HT1080 (cell line): ENCODE results near the gene FAM149A. TPM values are rescaled to one million over a fixed set of nuclear protein-coding genes. Genes with fewer than 3 reads are reported as not detected.

Source experiments
- DNase-seq: peaks from one replicate; pipeline ENCODE4 v3.0.0-alpha.2; 2015; ENCODE audit warnings: low read depth
- small RNA-seq: library from RNA; depleted of rRNA; stranded (forward); fragments of <200 nt; gene quantifications from one replicate; pipeline ENCODE3, GENCODE V24; 2014
- total RNA-seq: library from RNA; depleted of rRNA; stranded (reverse); fragments of >200 nt; shearing (Covaris generic); gene quantifications from 2 replicates; pipeline ENCODE4 v1.2.3, GENCODE V29; 2014; rRNA removed

FAM149A gene
- total RNA-seq, 1 experiment from 2014 or later = 1.5 TPM

DNA sequence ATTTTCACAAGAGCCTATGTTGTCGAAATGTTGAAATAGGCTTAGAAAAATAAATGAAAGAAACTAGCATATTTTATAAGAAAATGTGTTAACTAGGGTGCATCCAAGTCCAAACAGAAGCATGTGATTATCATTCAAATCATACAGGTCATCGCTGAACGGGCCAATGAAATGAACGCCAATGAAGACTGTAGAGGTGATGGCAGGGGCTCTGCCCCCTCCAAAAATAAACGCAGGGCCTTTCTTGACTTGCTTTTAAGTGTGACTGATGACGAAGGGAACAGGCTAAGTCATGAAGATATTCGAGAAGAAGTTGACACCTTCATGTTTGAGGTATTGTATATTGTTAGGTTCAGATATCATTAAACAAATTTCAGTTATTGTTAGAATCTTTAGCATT is 96.5 kb downstream of the FAM149A start:
- DNase-seq = no peak

DNA sequence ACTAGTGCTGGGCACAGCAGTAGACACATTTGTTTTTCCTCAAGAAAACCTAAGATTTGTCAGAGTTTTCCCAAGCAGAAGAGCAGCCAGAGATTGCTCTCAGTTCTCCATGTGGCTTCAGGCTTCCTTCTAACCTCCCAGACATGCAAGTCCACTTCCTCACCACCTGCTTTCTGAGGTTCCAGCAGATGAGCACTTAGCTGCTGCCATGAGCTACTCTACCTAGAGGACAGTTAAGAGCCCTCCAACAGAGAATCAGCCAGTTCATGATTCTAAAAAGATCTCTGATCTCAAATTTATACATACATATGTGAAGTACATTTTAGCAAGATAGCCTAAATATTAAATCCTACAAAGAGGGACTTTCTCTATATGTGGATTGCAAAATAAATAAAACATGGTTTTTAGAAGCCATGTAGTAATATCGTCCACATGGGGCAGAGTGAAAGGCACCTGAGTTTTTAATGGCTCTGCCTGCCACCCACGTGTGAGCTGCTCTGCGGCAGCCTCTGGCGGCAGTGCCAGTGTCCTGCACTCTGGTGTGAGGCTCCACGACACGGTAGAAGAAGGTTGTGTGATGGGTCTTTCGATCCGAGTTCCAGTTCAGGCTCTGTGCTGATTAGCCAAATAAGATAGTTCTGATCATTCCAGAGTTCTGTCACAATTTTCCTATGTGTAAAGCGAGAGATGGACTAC is 97.2 kb downstream of the FAM149A start:
- DNase-seq = peak; percentile 51

DNA sequence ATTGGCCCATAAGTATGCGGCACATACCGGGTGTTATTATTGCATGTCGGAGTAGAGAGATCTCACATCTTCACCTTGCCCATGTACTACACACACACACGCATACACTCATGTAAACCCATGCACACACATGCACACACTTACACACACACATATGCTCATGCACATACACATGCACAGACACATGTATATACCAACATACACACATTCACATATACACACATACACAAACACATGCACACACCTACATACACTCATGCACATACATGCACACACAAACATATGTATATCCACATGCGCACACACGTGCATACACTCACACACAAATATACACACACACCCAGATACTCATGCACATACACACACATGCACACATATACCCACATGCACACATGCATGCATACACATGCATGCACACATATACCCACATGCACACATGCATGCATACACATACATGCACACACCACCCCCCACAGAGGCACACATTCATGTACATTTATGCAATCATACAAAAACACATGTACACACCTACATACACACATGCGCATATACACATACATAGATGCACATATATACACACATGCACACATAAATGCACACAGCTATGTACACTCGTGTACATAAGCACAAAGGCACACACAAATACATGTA is 98.1 kb downstream of the FAM149A start:
- DNase-seq = no peak

DNA sequence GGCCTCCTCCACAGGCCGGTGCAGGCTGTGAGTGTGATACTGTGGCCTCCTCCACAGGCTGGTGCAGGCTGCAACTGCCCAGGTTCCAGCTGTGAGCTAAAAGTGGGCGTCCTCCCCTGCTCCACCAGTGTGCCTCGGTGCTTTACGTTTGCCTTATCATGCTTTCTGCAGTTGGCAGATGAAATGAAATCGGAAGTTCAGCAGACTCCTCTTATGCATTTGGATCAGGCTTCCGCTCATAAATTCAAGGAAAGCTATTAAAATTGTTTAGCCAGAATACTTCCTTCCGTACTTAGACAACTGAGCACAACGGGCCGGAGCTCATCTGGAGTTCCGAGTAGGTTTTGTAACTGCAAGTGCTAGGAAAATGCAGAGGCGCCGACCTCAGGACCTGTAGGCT is 98.9 kb downstream of the FAM149A start:
- DNase-seq = no peak

DNA sequence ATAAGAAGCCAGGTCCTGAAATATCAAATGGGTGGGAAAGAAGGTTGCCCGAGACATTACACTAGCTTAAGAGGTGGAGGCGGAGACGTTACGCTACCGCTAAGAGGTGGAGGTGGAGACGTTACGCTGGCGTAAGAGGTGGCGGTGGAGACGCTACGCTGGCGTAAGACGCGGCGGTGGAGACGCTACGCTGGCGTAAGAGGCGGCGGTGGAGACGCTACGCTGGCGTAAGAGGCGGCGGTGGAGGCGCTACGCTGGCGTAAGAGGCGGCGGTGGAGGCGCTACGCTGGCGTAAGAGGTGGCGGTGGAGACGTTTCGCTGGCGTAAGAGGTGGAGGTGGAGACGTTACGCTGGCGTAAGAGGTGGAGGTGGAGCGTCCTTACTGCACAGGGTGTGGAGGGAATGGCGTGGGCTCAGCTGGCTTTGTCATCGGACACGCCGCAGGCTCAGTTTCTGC is 99.6 kb downstream of the FAM149A start:
- no peak for DNase-seq

DNA sequence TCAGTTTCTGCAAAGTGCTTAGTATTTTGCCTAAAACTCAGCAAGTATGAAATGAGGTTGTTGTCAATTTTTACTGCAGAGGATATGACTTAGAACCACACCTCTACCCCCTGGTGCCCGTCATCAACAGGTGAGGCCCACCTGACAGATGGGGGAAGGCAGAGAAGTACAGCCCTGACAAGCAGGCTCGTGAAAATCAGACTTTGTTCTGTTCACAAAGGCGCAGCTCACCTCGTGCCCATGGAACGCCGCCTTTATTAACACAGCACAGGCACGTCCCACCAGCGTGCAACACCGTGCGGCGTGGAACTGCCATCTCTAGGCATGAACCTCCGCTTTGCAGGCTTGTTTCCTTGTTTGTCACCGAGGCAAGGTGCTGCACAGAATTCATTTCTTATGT is 100.2 kb downstream of the FAM149A start:
- DNase-seq = no peak

DNA sequence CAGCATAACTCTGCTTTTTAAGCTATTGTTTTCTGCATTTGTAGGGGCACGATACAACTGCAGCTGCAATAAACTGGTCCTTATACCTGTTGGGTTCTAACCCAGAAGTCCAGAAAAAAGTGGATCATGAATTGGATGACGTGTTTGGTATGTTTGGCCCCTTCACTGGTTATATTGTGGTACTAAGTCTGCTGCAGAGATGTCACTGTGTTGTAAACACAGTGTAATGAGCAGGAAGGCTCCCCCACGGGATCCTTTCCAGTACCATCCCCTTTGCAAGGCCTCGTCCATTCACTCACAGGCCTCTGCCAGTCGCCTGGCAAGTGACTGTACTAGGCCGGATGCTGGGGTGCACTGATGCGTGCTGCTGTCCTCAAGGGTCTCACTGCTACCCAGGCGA is 100.7 kb downstream of the FAM149A start:
- DNase-seq = no peak

DNA sequence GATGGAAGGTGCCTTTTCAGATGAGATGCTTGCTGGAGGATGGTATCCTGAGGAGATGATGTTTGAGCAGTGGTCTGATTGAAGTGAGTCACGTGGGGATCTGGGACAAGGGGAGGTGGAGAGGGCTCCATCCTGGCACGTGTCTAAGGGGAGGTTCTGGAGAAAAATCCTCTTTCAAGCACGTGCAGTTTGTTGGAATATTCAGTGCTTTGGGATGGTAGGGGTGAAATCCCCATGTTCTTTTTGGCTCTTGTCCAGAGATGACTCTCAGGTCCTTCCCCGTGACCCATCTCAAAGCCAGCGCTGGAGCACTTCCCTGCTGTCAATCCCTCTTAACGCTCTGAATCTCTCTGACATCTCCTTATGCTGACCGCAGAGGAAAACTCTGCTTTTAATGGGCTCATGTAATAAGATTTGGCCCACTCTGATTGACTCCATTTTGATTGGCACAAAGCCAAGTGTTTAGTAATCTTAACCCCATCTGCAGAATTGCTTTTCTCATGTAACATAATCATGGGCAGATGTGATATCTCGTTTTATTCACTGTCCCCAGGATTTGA is 112.0 kb downstream of the FAM149A start:
- DNase-seq = no peak

DNA sequence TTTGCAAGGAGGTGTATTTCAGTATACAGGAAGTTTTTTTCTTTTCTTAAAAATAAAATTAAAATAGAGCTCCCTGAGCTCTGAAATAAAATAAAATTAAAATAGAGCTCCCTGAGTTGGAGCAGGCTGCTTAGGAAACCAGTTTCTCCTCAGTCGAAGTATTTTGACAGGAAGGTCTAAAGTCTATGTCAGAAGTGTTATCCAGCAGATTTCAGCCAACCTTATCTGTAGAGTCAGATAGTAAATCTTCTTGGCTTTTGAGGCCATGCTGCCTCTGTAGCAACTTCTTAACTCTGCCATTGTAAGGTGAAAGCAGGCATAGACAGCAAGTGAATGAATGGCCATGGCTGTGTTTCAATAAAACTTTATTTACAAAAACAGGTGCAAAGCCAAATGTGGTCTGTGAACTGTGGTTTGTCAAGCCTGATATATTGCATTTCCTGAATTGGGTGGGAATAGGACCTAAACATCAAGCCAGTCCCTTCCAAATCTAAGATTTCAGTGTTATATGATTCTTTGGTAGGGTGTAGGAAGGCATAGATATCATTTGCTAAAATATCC is 113.3 kb downstream of the FAM149A start:
- DNase-seq = no peak

DNA sequence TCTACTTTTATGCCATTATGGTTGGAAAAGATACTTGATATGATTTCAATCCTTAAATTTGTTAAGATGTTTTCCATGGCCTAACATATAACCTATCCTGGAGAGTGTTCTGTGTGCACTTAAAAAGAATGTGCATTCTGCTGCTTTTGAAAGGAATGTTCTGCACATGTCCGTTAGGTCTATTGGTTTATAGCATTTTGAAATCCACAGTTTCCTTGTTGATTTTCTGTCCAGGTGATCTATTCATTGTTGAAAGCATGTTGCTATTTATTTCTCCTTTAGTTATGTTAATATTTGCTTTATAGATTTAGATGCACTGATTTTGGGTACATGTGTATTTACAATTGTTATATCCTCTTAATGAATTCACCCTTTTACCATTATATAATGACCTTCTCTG is 117.1 kb downstream of the FAM149A start:
- no peak for DNase-seq

Small RNA genes within 50 kb of the gene (small RNA-seq; reads per million reads assigned to genes)
- gene RF00322 = not detected

Other genes with a start within 250 kb of the FAM149A start
- 0.84 and 2.9 TPM in 2 replicates for gene TLR3, start 35.5 kb upstream of the FAM149A start, total RNA-seq
- gene CYP4V2, start 86.9 kb downstream of the FAM149A start, total RNA-seq = 3.1 and 5.2 TPM in 2 replicates
- not detected in 2 replicates for gene KLKB1, start 122.8 kb downstream of the FAM149A start, total RNA-seq
- not detected in 2 replicates for gene F11, start 161.5 kb downstream of the FAM149A start, total RNA-seq